SK-N-SH (cell line): Measurements from ENCODE around the gene ADPGK. TPM values are rescaled to one million over a fixed set of nuclear protein-coding genes. Genes with fewer than 3 reads are reported as not detected.
"Not testable (repeated sequence)": the region's sequence is repeated elsewhere in the genome, so short reads cannot be mapped to it uniquely, and the experiment has no call there.

Source experiments
- CTCF ChIA-PET: fragments of 300-600, 350-600 bp; formaldehyde crosslinking; extraction: SDS; loops from one replicate; lab custom pipeline; 2021; lab: Yijun Ruan, JAX
- POLR2A ChIA-PET: fragments of 350-600 bp; sonication (Branson Sonifier 250); formaldehyde crosslinking; extraction: SDS; loops from one replicate; lab custom pipeline; 2020; ENCODE audit warnings: antibody characterized with exemption, inconsistent platforms; lab: Yijun Ruan, JAX
- DNase-seq: peaks from one replicate; pipeline ENCODE4 v3.0.0; 2012
- H2AFZ ChIP-seq: fragments of 200-600 bp; sonication (generic); 2 replicates; pipeline ENCODE4 v1.8.1; 2016; ENCODE audit warnings: antibody characterized with exemption, mild to moderate bottlenecking, low read depth
- H3F3A ChIP-seq: fragments of 200-600 bp; sonication (generic); replicated peaks from 2 replicates; pipeline ENCODE3; 2016; ENCODE audit warnings: antibody characterized with exemption, mild to moderate bottlenecking; ENCODE audit not compliant: insufficient read depth
- H3K27ac ChIP-seq, 2 experiments: fragments of 200-500 bp in 1 of 2; fragments of 200-600 bp in 1 of 2; sonication (Bioruptor generic) in 1 of 2; sonication (generic), shearing (Covaris generic) in 1 of 2; 2 replicates each; pipeline versions ENCODE4 v1.5.1 to v1.6.1; 2014 to 2016; ENCODE audit warnings: low read depth in 2 of 2, inconsistent platforms in 1 of 2, low read length in 1 of 2, mild to moderate bottlenecking in 1 of 2, mixed read lengths in 1 of 2
- H3K27me3 ChIP-seq: fragments of 200-600 bp; sonication (generic), shearing (Covaris generic); 2 replicates; pipeline ENCODE4 v1.6.1; 2016; ENCODE audit warnings: mixed run types; ENCODE audit not compliant: insufficient read depth
- H3K36me3 ChIP-seq, 2 experiments: fragments of 200-500 bp in 1 of 2; fragments of 200-600 bp in 1 of 2; sonication (Bioruptor generic) in 1 of 2; sonication (generic) in 1 of 2; replicated peaks in 1 of 2; 2 replicates each; pipeline versions ENCODE3 to v1.5.1; 2014 to 2016; ENCODE audit warnings: low read length in 1 of 2, mild to moderate bottlenecking in 1 of 2; ENCODE audit not compliant: insufficient read depth in 2 of 2, control insufficient read depth in 1 of 2
- H3K4me1 ChIP-seq, 2 experiments: fragments of 200-500 bp in 1 of 2; fragments of 200-600 bp in 1 of 2; sonication (Bioruptor generic) in 1 of 2; sonication (generic), shearing (Covaris generic) in 1 of 2; 2 replicates each; pipeline versions ENCODE4 v1.5.1 to v1.6.1; 2014 to 2016; ENCODE audit warnings: low read depth in 1 of 2, low read length in 1 of 2, mixed run types in 1 of 2; ENCODE audit not compliant: insufficient read depth in 2 of 2, control insufficient read depth in 1 of 2
- H3K4me2 ChIP-seq: fragments of 200-600 bp; sonication (generic), shearing (Covaris generic); 2 replicates; pipeline ENCODE4 v1.6.1; 2017; ENCODE audit warnings: mixed run types
- H3K4me3 ChIP-seq, 2 experiments: fragments of 200-500 bp in 1 of 2; fragments of 200-600 bp in 1 of 2; sonication (Bioruptor generic) in 1 of 2; sonication (generic), shearing (Covaris generic) in 1 of 2; 2 replicates each; pipeline versions ENCODE4 v1.5.1 to v1.8.1; 2014 to 2016; ENCODE audit warnings: low read depth in 2 of 2, inconsistent platforms in 1 of 2, low read length in 1 of 2, mild to moderate bottlenecking in 1 of 2, mixed read lengths in 1 of 2, moderate library complexity in 1 of 2
- H3K79me2 ChIP-seq: fragments of 200-600 bp; sonication (generic); 2 replicates; pipeline ENCODE4 v1.8.1; 2017; ENCODE audit warnings: mild to moderate bottlenecking; ENCODE audit not compliant: insufficient read depth
- H3K9ac ChIP-seq: fragments of 200-600 bp; sonication (generic); 2 replicates; pipeline ENCODE4 v1.6.1; 2017; ENCODE audit warnings: mixed run types
- H3K9me2 ChIP-seq: fragments of 200-600 bp; sonication (generic); 2 replicates; pipeline ENCODE4 v1.6.1; 2017; ENCODE audit warnings: mixed run types
- H3K9me3 ChIP-seq: fragments of 200-600 bp; sonication (generic); 2 replicates; pipeline ENCODE4 v1.6.1; 2017; ENCODE audit warnings: mixed run types, mild to moderate bottlenecking, moderate library complexity
- H4K20me1 ChIP-seq: fragments of 200-600 bp; sonication (generic); 2 replicates; pipeline ENCODE4 v1.6.1; 2017; ENCODE audit warnings: mild to moderate bottlenecking, mixed run types; ENCODE audit not compliant: insufficient read depth
- CHD2 ChIP-seq: fragments of 150-350 bp; IDR thresholded peaks from 2 replicates; pipeline ENCODE4 v1.6.1; 2018; ENCODE audit warnings: low read length; ENCODE audit not compliant: partially characterized antibody
- CTCF ChIP-seq: fragments of 200-600 bp; sonication (generic); IDR thresholded peaks from 2 replicates; pipeline ENCODE4 v1.6.1; 2017; ENCODE audit warnings: antibody characterized with exemption, mild to moderate bottlenecking, moderate library complexity
- EP300 ChIP-seq, 2 experiments: IDR thresholded peaks; 2 replicates each; pipeline versions ENCODE4 v1.4.0 to v1.6.1; 2012; ENCODE audit warnings: borderline replicate concordance in 1 of 2, low read depth in 1 of 2, low read length in 1 of 2
- FOXJ3 ChIP-seq: sonication (generic); formaldehyde crosslinking; IDR thresholded peaks from 2 replicates; pipeline ENCODE4 v1.5.1; 2020; ENCODE audit warnings: mild to moderate bottlenecking, missing genetic modification reagents
- FOXM1 ChIP-seq: IDR thresholded peaks from 2 replicates; pipeline ENCODE4 v1.4.0; 2012; ENCODE audit warnings: low read depth, mild to moderate bottlenecking
- GABPA ChIP-seq: IDR thresholded peaks from 2 replicates; pipeline ENCODE4 v1.4.0; 2012; ENCODE audit warnings: low read depth, mild to moderate bottlenecking
- MXI1 ChIP-seq: IDR thresholded peaks from 2 replicates; pipeline ENCODE4 v1.6.1; 2012; ENCODE audit warnings: mild to moderate bottlenecking, low read depth, low read length, improper control_type of control experiment
- NRF1 ChIP-seq: IDR thresholded peaks from 2 replicates; pipeline ENCODE4 v1.6.1; 2012; ENCODE audit warnings: low read depth, mild to moderate bottlenecking, low read length
- PBX3 ChIP-seq: IDR thresholded peaks from 2 replicates; pipeline ENCODE4; 2012
- POLR2AphosphoS5 ChIP-seq: IDR thresholded peaks from 2 replicates; pipeline ENCODE4 v1.6.1; 2012; ENCODE audit warnings: low read depth, low read length
- REST ChIP-seq: IDR thresholded peaks from 2 replicates; pipeline ENCODE4 v1.6.1; 2012; ENCODE audit warnings: mild to moderate bottlenecking, low read depth, low read length, moderate library complexity
- RFX5 ChIP-seq: IDR thresholded peaks from 2 replicates; pipeline ENCODE4 v1.6.1; 2012; ENCODE audit warnings: mild to moderate bottlenecking, improper control_type of control experiment, low read length
- TAF1 ChIP-seq: IDR thresholded peaks from 2 replicates; pipeline ENCODE4 v1.6.1; 2012; ENCODE audit warnings: low read depth, mild to moderate bottlenecking, low read length, moderate library complexity, borderline replicate concordance
- TCF12 ChIP-seq: IDR thresholded peaks from 2 replicates; pipeline ENCODE4 v1.4.0; 2012
- TEAD4 ChIP-seq: IDR thresholded peaks from 2 replicates; pipeline ENCODE4 v1.4.0; 2012; ENCODE audit warnings: mild to moderate bottlenecking, borderline replicate concordance; ENCODE audit not compliant: insufficient read depth
- USF2 ChIP-seq: fragments of 150-350 bp; IDR thresholded peaks from 2 replicates; pipeline ENCODE4 v1.6.1; 2017; ENCODE audit warnings: antibody characterized with exemption, low read length, low read depth, borderline replicate concordance
- ZBTB33 ChIP-seq: IDR thresholded peaks from 2 replicates; pipeline ENCODE4 v1.4.0; 2012; ENCODE audit warnings: low read depth, borderline replicate concordance
- WGBS: methylation state at CpG from one replicate; pipeline ENCODE4 v1.1.6; 2017; ENCODE audit warnings: low lambda C conversion rate; 5-methylcytosine and 5-hydroxymethylcytosine counted together
- polyA plus RNA-seq, 3 experiments: library from polyadenylated mRNA; depleted of rRNA; stranded (reverse); fragments of >200 nt; gene quantifications; 2 replicates each; pipeline ENCODE4 v1.2.3, GENCODE V29; 2012

Gene ADPGK
- polyA plus RNA-seq, 1 of the 3 experiments (the other 2 are of a cell fraction) = 57.3 TPM

GRCh38 chr15:72728249-72728648 is 55.3 kb downstream of the ADPGK start:
- H3K4me2 ChIP-seq, H3K9ac ChIP-seq, H4K20me1 ChIP-seq, H3K27me3 ChIP-seq, DNase-seq, POLR2A ChIA-PET, H3F3A ChIP-seq, H3K79me2 ChIP-seq, H2AFZ ChIP-seq, H3K27ac ChIP-seq, H3K4me3 ChIP-seq, H3K9me3 ChIP-seq, H3K9me2 ChIP-seq, H3K4me1 ChIP-seq: not testable (repeated sequence)
- 69% methylated on average over 1 of the region's 1 CpG for WGBS
- CTCF ChIA-PET = interaction anchor here (1.6 kb wide), 1 partner anchor 23 kb away, joined by 3 read pairs; no protein-coding TSS in a partner anchor
- peaks cover 17 to 40% of the 10 kb centered on the region in 2 experiments for H3K36me3 ChIP-seq

GRCh38 chr15:72727154-72727553 is 56.4 kb downstream of the ADPGK start:
- Histone ChIP-seq H3F3A (no peaks in the 10 kb centered on the region), H3K4me3 (no peak overlapping the region), H4K20me1 (no peaks in the 10 kb centered on the region), H3K4me2 (no peak overlapping the region), H3K36me3 (peaks cover 13 to 38% of the 10 kb centered on the region in 2 experiments), H3K27ac (no peak overlapping the region), H3K27me3 (no peaks in the 10 kb centered on the region), H3K9me3 (no peaks in the 10 kb centered on the region), H2AFZ (no peak overlapping the region), H3K9me2 (no peaks in the 10 kb centered on the region), H3K79me2 (no peaks in the 10 kb centered on the region; the same call in 1 of the 2 replicates), H3K9ac (no peak overlapping the region), H3K4me1 (no peaks in the 10 kb centered on the region)
- ChIA-PET CTCF (no interaction called here), POLR2A (no interaction called here)
- TF ChIP-seq PBX3 (no peak), FOXM1 (no peak), RFX5 (no peak), ZBTB33 (no peak), TCF12 (no peak), USF2 (no peak), POLR2AphosphoS5 (no peak), MXI1 (no peak), TEAD4 (no peak), CHD2 (no peak), TAF1 (no peak), EP300 (IDR thresholded peaks at IDR 0.05; ENCODE audit: borderline replicate concordance in 1 of 2, low read depth in 1 of 2, low read length in 1 of 2) (no peak), GABPA (no peak), REST (no peak), CTCF (no peak), NRF1 (no peak), FOXJ3 (CRISPR knock-in tag) (no peak)
- no peak for DNase-seq
